Fibroblast of lung (primary cell): ENCODE results near the gene UNKL.

Experiments
- EZH2 ChIP-seq: IDR thresholded peaks from 2 replicates; pipeline ENCODE4 v1.5.1; 2012; ENCODE audit warnings: low read length, control low read depth, mild to moderate bottlenecking; ENCODE audit errors: missing control alignments
- TF ChIP-seq, protein P1 (sequence below), 2 donors: IDR thresholded peaks in 1 of 2; conservative IDR thresholded peaks in 1 of 2; 1 replicate in 1 of 2; 2 replicates in 1 of 2; pipeline ENCODE4 v1.5.1; 2011 to 2012; ENCODE audit warnings: low read length in 2 of 2, control low read depth in 1 of 2, inconsistent platforms in 1 of 2, low read depth in 1 of 2, mild to moderate bottlenecking in 1 of 2

DNA sequence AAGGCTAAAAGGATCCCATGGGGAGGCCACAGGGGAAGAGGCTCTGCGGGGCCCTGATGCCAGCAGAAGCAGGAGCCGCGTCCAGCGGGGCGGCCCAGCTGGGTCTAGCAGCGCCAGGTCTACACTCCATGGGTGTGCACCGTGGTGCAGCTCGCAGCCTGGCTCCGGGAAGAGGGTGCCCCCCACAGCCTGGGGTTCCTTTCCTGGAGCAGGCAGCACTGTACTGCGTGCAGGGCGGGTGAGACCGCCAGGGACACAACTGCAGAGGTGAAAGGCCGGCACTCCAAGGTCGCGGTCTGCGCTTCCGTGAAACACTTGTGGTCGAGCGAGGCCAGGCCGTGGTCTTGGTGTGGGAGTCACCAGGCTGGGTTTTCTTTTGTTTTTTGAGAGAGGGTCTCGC, 36.3 kb upstream of the UNKL start:
- TF ChIP-seq, protein P1, sequence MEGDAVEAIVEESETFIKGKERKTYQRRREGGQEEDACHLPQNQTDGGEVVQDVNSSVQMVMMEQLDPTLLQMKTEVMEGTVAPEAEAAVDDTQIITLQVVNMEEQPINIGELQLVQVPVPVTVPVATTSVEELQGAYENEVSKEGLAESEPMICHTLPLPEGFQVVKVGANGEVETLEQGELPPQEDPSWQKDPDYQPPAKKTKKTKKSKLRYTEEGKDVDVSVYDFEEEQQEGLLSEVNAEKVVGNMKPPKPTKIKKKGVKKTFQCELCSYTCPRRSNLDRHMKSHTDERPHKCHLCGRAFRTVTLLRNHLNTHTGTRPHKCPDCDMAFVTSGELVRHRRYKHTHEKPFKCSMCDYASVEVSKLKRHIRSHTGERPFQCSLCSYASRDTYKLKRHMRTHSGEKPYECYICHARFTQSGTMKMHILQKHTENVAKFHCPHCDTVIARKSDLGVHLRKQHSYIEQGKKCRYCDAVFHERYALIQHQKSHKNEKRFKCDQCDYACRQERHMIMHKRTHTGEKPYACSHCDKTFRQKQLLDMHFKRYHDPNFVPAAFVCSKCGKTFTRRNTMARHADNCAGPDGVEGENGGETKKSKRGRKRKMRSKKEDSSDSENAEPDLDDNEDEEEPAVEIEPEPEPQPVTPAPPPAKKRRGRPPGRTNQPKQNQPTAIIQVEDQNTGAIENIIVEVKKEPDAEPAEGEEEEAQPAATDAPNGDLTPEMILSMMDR (conservative IDR thresholded peaks at IDR 0.05 in 1 of 2, IDR thresholded peaks at IDR 0.05 in 1 of 2; ENCODE audit: low read depth in 1 of 2, low read length in 2 of 2), result no peak
- TF ChIP-seq EZH2, result no peak
